Measurements from ENCODE around the gene LANCL2.

DNA sequence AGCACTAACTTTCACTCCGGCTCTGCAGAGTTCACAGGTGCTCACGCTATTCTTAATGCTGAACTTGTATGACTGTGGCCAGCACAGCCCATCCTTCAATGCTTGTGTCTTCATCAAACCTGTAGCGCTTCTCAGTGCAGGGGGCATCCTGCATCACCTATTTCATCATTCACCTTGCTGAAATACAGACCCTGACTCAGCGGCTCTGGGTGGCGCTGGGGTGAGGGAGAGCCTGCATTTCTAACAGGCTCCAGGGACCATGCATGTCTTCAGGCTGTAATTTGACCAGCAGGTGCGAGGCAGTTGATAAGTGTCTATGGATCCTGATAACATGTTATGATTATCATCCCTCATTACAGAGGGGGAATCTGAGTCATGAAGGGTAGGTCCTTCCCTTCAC, 117.9 kb downstream of the LANCL2 start:
- no peak for TF ChIP-seq POLR2A (IDR thresholded peaks at IDR 0.05; ENCODE audit: low read depth, low read length)
- no peak for TF ChIP-seq POLR2AphosphoS5 (IDR thresholded peaks at IDR 0.05; ENCODE audit: low read depth, low read length)
- no peak for TF ChIP-seq TAF1 (IDR thresholded peaks at IDR 0.05; ENCODE audit: low read depth, low read length)
- no peak for TF ChIP-seq SPI1 (IDR thresholded peaks at IDR 0.05; ENCODE audit: low read depth, low read length)
- TF ChIP-seq POU2F2 (IDR thresholded peaks at IDR 0.05; ENCODE audit: low read depth, low read length): no peak
- no peak for TF ChIP-seq PAX5 (IDR thresholded peaks at IDR 0.05; ENCODE audit: insufficient read depth, low read length, severe bottlenecking)
